GM21360 (cell line): ENCODE data around the gene ERGIC1.

ENCODE experiments used
- ATAC-seq: cut with Tn5 transposase; IDR thresholded peaks from one replicate; pipeline ENCODE4 v1.9.1; 2021; ENCODE audit warnings: mild to moderate bottlenecking, moderate library complexity; ENCODE audit not compliant: unreplicated experiment

Gene ERGIC1

DNA sequence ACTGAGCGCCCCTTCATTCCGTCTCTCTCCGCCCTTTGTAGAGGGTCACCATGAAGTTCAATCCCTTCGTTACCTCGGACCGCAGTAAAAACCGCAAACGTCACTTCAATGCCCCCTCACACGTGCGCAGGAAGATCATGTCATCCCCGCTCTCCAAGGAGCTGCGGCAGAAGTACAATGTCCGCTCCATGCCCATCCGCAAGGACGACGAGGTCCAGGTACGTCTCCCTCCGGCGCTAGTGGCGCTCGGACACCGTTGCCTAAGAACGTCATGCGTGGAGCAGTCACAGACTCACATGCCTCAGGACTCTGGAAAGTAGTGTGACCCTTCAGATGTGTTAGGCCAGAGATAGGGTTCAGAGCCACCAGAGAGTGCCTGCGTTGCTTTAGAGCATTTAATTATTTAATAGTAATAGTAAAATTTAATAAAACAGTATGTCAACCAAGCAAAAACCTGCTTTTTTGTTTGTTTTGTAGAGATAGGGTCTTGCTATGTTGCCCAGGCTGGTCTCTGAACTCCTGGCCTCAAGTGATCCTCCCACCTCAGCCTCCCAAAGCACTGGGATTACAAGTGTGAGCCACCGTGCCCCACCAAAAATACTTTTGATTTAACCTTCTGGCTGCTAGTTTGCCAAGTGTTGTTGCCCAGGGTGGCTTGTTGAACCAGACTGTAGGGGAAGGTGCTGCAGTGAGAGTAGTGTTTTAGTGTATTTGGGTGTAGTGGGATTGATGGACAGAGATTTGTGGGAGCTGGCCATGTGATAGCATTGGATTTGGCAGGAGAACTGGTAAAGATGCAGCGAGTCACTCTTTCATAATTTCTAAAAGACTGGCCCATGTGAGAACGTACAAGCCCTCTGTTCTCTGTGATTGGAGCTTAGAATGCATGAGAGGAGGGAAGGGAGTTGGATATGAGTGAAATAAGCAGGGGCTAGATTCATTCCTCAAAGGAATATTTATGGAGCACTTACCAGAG is 126.1 kb downstream of the ERGIC1 start:
- ATAC-seq = no peak

DNA sequence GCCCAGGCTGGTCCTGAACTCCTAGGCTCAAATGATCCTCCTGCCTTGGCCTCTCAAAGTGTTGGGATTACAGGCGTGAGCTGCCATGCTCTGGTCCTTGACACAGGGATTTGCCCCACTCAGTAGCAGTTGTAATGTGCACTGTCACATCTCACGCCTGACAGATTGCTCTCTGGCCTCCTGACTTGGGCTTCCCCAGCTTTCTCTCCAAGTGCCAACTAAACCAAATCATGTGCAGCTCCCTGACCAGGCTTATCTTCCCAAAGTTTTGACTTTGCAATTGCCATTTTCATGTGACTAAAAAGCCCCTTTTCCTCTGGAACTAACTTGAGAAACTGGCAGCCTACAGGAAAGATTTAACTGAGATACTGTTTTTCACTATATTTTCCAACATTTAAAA is 135.9 kb downstream of the ERGIC1 start:
- ATAC-seq = no peak

DNA sequence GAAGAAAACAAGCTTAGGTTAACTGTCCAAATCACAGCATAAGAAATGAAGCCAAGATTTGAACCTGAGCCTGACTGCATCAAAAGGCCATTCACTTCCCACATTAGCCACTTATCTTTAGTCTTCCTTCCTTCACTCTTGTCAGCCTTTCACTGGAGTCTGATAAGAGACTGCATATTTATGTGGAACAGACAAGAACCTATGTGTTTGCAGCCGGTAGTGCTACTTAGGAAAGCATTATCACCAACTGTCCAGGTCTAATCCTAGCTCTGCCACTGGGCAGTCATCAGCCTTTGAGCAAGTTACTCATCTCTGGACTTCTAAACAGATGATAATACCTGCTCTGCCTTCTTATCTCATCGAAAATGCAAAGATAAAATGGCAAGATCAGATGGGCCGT is 137.4 kb downstream of the ERGIC1 start:
- no peak for ATAC-seq

DNA sequence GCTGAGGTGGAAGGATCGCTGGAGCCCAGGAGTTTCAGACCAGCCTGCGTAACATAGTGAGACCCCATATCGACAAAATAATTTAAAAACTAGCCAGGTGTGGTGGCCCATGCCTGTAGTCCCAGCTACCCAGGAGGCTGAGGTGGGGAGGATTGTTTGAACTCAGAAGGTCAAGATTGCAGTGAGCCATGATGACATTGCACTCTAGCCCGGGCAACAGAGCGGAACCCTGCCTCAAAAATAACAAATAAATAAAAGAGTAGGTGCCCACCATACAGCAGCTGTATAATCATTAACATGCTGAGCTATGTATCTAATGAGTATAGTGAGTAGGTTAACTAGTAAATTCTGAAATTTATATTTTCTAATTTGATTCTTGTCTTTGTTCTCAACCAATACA is 138.5 kb downstream of the ERGIC1 start:
- ATAC-seq = no peak

DNA sequence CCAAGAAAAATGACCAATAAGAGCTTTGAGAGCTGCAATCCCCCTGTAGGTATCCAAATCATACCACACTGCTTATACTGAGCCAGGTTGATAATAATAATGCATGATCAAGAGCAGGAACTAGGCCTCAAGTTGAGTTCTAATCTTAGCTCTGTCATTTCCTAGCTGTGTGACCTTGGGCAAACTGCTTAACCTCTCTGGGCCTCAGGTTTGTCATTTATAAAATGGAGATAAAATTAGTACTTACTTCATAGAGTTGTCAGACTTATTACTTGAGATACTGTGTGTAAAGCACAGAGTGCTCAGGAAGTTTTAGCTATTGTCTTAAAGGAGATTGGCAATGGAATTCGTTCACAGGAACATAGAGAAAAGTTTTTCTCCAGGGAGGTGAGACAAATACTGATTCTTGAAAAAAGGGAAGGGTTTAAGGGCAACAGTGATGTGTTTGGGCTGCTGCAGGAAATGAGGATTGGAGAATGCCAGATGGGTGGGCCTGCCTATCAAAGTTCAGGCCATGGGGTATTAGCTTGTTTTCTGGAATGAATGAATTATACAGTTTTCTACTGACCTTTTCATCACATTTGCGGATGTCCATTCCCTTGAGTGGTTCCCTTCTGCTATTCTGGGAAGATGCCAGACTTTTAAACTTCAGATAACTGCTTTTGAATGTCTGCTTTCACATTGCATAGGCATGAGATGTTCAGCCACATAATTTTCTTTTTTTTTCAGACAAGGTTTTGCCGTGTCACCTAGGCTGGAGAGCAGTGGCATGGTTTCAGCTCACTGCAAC is 139.3 kb downstream of the ERGIC1 start:
- ATAC-seq = no peak

DNA sequence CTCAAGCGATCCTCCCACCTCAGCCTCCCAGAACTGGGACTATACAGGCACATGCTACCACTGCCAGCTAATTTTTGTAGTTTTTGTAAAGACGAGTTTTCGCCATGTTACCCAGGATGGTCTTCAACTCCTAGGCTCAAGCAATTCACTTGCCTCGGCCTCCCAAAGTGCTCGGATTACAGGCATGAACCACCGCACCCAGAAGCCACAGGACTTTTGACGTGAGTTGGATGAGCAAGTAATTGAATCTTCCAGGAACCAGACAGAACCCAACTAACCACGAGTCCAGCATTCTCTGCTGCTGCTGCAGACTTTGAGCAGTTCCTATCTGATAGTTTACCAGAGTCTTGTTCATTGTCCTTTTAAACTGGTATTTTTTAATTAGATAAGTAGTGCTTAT is 139.9 kb downstream of the ERGIC1 start:
- no peak for ATAC-seq

DNA sequence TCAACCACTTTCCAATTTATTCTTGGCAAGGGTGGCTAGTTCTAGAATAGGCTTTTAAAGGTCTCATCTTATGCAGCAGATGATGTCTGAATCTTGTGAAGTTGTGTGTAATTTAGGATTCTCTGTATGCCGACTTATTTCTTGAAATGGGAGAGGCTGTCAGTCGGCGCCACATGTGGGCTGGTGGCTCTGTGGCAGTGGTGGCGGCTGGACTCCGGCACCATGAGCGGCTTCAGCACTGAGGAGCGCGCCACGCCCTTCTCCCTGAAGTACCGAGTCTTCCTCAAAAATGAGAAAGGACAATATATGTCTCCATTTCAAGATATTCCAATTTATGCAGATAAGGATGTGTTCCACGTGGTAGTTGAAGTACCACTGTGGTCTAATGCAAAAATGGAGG is 141.2 kb downstream of the ERGIC1 start:
- no peak for ATAC-seq

DNA sequence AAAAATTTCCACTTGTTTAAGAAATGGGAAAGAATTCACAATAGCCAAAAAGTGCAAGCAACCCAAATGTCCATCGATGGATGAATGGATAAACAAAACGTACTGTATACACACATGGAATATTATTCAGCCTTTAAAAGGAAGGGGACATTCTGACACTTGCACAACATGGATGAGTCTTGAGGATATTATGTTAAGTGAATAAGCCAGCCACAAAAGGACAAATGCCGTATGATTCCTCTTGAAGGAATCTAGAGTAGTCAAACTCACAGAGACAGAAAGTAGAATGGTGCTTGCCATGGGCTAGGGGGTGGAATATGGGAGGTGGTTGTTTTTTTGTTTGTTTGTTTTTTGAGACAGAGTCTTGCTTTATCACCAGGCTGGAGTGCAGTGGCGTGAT is 145.7 kb downstream of the ERGIC1 start:
- no peak for ATAC-seq

DNA sequence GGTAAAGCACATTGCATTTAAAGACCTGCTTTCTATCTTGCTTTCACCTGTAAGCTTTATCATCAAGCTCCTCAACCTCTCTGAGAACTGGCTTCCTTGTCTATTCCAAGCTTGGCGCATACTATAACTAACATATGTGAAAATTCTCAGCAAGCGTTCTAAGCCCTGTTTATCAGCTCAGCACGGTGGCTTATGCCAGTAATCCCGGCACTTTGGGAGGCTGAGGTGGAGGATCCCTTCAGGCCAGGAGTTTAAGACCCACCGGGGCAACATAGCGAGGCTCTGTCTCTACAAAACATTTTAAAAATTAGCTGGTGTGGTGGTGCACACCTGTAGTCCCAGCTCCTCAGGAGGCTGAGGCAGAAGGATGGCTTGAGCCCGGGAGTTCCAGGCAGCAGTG is 147.9 kb downstream of the ERGIC1 start:
- ATAC-seq = no peak

DNA sequence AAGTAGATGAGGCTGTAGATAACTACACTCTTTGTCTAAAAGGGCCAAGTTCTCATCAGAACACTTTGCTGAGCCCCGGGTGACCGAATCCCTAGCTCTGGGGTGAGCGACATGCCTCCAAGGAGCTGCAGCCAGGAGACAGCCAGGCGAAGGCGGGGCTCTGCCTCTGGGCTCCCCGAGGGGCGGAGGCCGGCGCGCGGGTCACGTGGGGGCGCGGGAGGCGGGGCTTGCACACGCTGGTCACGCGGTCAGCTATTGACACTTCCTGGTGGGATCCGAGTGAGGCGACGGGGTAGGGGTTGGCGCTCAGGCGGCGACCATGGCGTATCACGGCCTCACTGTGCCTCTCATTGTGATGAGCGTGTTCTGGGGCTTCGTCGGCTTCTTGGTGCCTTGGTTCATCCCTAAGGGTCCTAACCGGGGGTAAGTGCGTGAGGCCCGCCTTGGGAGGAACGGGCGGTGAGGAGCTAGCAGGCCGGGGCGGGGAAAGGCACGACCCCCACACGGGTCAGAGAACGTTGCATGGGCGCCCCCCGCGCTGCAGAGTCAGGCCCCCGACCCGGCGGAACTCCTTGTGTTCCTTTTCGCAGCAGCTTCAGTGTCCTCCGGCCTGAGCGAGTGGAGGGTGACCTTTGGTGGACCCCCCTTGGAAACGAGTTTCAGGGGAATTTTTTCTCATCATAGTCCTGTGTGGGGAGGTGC is 149.6 kb downstream of the ERGIC1 start, which contains the start of gene ATP6V0E1:
Gene ATP6V0E1 (plus strand): TSS at position 230 of the 702 bp plus-strand sequence. CDS start 90 bp downstream, at position 320.
- ATAC-seq = peak; percentile 86

DNA sequence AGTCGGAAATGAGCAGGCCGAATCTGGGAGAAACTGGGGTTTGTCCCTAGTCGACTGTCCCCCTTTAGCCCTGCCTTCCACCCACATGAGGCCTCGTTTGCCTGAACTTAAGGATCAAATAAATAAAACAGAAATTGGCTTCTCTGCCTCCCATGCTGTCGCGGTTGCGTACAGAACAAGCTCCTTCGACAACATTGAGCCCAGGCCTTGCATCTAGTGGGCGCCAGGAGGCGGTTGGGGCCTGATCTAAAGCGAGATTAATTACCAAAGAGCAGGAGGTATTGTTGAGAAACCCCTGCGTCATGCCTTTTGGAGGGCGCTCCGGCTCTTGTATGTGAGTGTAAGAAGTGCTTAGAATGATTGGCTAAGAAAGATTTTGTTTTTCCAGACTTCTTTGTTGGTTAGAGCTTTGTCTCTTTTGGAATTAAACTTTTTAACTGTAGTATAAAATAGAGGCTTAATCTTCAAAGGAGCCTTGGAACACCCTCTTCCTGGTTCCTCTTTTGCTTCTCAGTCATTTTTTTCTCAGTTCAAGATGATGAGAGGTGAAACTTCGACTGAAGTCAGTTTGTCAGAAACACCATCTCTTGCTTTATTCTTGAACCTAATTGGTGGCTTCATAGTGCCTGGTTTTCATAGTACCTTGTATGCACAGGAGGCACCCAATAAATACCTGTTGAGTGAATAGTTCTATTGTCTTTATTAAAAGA is 150.3 kb downstream of the ERGIC1 start:
- ATAC-seq = peak; percentile 61

DNA sequence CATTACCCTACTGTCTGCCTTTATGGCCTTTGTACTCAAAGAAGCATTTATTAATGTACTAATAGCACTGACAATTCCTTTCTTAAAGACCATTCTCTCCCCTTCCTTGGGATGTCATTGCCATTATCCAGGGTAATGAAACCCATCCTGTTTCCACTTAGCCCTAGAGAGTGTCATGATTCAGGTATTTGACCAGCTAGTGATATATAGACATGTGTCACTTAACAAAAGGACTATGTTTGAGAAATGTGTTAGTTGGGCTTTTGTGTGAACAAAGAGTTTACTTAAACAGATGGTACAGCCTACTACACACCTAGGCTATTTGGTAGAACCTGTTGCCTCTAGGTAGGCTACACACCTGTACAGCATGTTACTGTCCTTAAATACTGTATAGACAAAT is 151.5 kb downstream of the ERGIC1 start:
- ATAC-seq = no peak

DNA sequence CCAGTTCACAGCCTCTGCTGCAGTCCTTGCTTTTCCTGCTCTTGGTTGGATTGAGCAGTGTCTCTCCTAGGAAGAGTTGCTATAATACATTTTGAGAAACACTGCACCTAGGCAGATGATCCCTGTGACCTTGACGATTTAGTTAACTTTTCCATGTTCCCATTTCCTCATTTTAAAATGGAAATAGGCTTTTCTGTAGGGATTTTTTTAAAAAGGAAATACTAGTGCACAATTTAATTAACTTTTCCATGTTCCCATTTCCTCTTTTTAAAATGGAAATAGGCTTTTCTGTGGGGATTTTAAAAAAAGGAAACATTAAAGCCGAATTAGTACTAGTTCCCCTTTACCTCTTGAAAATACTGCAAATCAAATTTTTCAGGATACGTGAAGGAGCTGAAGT is 154.2 kb downstream of the ERGIC1 start:
- ATAC-seq = no peak

DNA sequence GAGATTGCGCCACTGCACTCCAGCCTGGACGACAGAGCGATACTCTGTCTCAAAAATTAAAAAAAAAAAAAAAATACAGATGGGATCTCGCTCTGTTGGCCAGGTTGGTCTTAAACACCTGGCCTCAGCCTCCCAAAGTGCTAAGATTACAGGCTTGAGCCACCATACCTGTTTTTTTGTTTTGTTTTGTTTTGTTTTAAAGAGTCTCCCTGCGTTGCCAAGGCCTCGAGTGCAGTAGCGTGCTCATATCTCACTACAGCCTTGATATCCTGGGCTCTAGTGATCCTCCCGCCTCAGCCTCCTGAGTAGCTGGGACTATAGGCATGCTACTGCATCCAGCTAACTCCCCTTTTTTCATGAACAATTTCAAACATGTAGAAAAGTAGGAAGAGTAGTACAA is 156.7 kb downstream of the ERGIC1 start:
- ATAC-seq = no peak

DNA sequence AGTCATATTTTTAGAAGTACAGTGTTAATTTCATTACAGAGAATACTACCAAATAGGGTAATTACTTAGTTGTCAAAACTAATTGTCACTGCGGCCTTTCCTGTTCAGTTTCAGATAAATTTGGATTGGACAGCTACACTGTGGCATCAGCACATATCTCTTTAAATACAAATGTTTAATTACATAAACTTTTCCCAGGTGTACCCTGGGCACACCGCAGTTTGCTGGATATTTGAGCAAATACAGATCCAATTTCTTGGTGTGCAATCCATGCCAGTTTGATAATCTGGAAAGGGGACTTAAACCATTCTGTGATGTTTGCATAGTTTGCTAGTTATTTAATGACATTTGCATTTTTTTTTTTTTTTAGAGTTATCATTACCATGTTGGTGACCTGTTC is 160.4 kb downstream of the ERGIC1 start:
- no peak for ATAC-seq

DNA sequence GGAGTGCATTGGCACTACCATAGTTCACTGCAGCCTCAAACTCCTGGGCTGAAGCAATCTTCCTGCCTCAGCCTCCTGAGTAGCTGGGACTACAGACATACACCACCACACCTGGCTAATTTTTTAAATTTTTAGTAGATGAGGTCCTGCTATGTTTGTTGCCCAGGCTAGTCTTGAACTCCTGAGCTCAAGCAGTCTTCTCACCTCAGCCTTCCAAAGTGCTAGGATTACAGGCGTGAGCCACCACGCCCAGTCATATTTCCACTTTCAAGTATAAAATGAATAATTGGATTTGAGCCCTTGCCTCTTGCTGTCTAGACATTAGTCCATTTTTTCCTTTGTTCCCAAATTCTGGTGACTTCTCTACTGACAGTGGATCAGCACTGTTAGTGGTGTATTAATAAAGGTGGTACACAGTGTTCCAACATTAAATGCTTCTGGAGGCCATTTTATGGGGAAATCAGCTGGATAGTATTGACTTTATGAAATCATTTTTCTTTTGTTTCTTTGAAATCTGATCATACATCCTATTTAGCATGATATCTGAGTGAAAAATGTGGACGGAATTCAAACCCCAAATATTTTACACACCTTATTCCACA is 165.4 kb downstream of the ERGIC1 start:
- no peak for ATAC-seq

DNA sequence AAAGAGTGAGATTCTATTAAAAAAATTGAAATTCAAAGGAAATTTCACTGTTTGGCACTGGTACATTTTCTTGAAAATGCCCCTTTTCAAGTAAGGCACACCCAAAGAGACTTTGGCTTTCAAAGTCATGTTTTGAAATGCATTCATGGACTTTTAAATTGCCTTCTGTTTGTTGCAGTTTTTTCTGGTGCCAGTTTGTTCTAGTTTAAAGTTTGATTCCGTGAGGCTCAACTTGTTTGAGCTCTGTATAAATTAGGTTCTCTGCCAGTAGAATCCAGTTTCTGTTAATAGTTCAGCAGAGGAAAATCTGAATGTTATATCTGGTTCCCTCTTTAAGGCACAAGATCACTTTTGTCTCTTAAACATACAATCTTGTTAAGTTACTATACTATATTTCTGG is 165.9 kb downstream of the ERGIC1 start:
- ATAC-seq = no peak

DNA sequence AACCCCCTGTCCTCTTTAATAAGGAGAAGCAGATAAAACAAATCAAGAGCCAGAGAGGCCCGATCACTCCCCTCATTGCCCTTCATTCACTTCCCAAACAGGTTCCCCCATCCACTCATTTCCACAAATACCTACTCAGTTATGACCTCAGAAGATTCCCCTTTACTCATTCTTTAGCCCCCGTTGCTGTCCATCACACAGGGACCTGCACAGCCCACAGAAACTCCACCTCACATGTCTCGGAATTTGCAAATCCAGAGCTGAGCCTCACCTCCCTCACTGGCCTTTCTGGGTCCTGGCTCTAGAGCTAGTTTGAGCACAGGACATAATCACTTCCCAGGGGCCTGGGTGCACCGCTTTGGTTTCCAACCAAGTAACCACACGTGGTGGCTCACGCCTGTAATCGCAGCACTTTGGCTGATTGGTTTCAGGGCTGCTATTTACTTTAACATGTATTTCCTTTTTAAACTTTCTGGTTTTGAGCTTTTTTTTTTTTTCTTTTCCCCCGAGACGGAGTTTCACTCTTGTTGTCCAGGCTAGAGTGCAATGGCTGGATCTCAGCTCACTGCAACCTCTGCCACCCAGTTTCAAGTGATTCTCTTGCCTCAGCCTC is 167.3 kb downstream of the ERGIC1 start:
- ATAC-seq = peak; percentile 70
